CD4-positive, alpha-beta T cell treated with Interleukin-15 for 1 hour (primary cell): ENCODE results near the gene CD55.

Source experiments
- DNase-seq: peaks from one replicate; pipeline ENCODE4 v3.0.0-alpha.2; 2020

The CD55 gene

GRCh38 chr1:207331354-207332313, 10.2 kb downstream of the CD55 start:
- no peak for DNase-seq

DNA sequence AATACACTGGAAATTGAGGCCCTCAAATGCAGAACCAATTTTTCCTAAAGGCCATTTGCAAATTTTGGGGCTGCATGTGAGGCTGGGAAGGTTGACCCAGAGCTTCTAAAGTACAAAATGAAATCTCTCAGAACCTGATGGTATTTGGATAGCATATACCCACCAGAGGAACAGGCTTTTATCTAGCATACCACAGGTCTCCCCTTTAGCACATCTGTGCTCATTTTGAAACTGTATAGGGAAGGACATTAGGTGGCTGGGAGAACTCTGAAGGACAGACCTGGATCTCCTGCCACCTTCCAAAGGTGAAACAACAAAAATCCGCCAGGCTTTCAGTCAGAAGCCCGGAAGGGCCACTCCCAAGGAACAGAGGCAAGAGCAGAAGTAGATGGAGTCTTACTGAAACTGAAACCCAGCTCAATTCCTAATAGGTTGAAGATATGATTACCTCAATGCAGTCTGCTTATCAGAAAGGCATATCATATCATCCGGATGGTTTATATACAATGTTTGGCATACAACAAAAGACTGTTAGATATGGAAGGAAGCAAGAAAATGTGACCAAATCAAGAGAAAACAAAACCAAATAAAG, 11.6 kb downstream of the CD55 start:
- no peak for DNase-seq

- DNase-seq = no peak
Measured at GRCh38 chr1:207333620-207334019, 12.1 kb downstream of the CD55 start.

GRCh38 chr1:207334337-207334736, 12.9 kb downstream of the CD55 start:
- DNase-seq = no peak

DNA sequence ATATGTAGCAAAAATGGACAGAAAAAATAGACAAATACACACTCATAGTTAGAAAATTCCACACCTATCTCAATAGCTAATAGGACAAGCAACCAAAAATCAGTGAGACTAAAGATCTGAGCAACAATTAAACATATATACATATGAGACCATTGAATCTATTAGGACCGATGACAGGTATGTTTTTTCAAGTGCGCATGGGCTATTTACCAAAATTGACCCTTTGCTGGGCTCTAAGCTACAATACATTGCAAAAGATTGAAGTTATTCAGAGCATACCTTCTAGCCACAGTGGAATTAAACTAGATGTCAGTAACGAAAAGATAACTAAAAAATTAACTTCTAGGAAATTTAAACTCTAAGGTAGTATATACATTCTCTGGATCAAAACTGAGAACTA, 13.7 kb downstream of the CD55 start:
- DNase-seq = no peak

DNA sequence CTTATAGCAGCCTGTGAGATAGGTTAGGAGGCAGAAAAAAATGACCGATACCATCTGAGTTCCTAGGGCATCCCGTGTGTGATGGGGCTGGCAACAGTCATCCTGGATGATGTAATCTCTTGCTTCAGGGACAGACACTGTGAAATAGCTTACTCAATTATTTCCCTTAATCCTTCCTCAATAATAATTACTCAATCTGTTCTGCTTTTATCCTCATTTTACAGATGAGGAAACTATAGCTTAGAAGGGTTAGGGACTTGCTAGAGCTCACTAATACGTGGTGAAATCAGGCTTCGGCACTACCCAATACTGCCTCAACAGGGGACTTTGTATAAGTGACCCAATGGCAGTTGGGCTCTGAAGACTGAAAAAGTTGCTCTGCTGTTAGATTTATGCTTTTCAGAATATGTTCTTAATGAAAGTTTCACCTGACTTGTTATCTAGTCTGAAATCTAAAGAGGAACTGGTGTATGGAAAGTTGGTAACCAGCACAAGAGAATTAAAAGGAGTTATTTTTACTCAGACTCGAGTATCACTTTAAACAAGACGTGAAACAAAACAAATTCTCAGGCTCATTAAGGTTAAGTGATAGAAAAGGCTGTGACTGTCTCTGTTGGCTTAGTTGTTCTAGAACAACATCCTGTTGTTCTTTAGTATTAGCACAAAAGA, 14.4 kb downstream of the CD55 start:
- DNase-seq = peak; percentile 68

DNA sequence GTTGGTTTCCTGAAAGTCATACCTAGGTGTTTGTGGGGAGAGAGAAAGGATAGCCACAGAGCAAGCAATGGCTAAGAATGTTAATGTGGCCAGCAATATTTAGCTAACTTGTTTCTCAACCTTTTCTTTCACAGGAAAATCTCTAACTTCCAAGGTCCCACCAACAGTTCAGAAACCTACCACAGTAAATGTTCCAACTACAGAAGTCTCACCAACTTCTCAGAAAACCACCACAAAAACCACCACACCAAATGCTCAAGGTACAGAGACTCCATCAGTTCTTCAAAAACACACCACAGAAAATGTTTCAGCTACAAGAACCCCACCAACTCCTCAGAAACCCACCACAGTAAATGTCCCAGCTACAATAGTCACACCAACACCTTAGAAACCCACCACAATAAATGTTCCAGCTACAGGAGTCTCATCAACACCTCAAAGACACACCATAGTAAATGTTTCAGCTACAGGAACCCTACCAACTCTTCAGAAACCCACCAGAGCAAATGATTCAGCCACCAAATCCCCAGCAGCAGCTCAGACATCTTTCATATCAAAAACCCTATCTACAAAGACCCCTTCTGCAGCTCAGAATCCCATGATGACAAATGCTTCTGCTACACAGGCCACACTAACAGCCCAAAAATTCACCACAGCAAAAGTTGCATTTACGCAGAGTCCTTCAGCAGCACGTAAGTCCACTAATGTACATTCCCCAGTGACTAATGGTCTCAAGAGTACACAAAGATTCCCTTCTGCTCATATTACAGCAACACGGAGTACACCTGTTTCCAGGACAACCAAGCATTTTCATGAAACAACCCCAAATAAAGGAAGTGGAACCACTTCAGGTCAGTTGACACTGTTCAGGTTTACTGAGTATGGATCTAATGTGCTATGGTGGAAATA, 15.3 kb downstream of the CD55 start:
- DNase-seq = peak; percentile 68

DNA sequence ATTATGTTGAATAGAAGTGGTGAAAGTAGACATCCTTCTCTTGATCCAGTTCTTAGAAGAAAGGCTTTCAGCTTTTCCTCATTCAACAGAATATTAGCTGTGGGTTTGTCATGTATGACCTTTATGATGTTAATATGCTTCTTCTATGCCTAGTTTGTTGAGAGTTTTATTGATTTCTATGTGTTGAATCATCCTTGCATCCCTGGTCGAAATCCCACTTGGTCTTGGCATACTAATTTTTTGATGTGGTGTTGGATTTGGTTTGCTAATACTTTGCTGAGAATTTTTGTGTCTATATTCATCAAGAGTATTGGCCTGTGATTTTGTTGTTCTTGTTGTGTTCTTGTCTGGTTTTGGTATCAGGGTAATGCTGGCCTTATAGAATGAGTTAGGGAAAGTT, 20.9 kb downstream of the CD55 start:
- no peak for DNase-seq

DNA sequence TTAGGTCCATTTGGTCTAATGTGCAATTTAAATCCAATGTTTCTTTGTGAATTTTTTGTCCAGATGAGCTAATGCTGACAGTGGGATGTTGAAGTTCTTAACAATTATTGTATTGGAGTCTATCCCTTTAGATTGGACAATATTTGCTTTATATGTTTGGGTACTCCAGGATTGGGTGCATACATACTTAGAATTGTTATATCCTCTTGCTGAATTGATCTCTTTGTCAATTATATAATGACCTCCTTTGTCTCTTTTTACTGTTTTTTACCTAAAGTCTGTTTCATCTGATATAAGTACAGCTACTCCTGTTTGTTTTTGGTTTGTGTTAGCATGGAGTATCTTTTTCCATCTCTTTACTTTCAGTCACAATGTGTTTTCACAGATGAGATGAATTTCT, 22.2 kb downstream of the CD55 start:
- no peak for DNase-seq

DNA sequence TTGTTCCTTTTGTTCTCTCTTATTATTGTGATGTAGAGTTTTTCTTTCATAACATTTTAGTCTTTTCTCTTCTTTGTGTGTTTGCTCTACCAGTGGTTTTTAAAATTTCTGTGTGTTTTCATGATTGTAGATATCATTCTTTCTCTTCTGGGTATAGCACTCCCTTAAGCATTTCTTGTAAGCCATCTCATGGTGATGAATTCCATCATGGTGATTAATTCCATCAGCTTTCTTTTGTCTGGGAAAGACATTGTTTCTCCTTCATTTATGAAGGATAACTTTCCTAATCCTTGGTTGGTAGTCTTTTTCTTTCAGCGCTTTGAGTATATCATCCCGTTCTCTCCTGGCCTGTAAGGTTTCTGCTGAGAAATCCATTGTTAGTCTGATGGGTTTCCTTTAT, 22.7 kb downstream of the CD55 start:
- DNase-seq = no peak

- DNase-seq = no peak
Measured at GRCh38 chr1:207345644-207346477, 24.4 kb downstream of the CD55 start.

DNA sequence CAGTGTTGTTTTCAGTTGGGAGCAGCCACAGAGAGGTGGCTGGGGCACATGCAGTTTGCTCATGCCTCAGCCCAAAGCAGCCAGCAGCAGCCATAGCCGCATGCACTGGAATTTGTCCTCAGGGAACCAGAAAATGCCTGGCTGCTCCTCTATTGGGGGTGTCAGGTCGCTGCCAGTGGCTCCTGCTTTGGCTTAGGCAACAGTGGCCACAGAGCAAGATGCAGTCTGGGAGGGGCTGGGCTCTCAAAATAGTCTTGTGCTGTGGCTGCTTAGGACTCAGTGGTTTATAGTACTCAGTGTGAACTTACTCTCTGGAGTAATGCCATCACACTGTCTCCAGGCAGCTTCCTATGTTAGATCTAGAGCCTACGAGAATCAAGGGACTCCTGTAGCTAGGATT, 25.0 kb downstream of the CD55 start:
- DNase-seq = no peak

- no peak for DNase-seq
Measured at GRCh38 chr1:207349979-207350378, 28.5 kb downstream of the CD55 start.

GRCh38 chr1:207352554-207352953, 31.1 kb downstream of the CD55 start:
- no peak for DNase-seq

GRCh38 chr1:207355060-207355459, 33.6 kb downstream of the CD55 start:
- no peak for DNase-seq

DNA sequence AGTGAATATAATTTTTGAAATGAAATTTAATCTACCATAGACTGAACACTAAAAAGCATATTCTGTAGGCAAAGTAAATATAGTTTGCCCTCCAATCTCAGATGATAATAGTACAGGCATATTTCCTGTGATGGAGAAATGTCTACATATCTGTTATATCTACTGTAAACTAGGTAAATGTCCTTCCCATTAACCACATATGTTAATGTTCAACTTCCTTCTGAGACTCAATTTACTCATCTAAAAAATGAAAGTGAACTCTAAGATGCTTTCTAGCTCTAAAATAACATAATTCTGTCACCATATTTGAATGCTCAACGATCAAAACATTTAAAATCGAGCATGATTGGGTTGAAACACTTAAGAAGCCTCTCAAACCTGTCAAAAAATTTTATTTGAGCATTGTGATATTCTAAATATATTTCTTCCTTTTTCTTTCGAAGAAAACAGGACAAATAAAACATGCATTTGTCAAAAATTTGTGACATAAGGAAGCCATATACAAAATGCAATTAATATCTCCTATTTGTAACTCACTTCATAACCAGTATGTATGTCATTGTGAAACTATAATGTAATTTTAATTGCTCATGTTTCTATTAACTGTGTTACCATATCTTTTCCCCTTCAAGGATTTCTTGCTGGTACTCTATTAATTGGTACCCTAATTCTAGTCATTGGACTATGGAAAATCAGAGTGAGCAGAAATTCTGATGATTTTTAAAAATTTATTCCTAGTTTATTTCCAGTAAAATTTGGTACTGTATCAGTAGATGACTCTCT, 34.2 kb downstream of the CD55 start:
- no peak for DNase-seq

DNA sequence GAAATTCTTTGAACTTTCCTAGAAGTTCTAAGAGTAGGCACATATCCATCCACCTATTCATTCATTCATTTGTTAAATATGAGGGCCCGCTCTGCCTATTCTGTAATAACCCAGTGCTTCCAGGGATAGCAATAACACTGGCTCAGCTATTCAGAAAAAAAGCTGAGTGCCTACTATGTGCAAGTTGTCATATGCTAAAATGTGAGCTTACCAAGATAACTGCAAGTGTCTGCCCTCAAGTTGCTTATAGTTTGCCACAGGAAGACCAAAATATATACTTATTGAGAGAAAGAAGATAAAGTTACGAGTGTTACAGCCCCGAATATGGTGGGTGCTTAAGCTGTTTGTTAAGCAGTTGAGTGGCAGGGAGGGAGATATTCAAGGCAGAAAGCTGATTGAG, 39.6 kb downstream of the CD55 start:
- no peak for DNase-seq

- no peak for DNase-seq
Measured at GRCh38 chr1:207361889-207362288, 40.4 kb downstream of the CD55 start.

DNA sequence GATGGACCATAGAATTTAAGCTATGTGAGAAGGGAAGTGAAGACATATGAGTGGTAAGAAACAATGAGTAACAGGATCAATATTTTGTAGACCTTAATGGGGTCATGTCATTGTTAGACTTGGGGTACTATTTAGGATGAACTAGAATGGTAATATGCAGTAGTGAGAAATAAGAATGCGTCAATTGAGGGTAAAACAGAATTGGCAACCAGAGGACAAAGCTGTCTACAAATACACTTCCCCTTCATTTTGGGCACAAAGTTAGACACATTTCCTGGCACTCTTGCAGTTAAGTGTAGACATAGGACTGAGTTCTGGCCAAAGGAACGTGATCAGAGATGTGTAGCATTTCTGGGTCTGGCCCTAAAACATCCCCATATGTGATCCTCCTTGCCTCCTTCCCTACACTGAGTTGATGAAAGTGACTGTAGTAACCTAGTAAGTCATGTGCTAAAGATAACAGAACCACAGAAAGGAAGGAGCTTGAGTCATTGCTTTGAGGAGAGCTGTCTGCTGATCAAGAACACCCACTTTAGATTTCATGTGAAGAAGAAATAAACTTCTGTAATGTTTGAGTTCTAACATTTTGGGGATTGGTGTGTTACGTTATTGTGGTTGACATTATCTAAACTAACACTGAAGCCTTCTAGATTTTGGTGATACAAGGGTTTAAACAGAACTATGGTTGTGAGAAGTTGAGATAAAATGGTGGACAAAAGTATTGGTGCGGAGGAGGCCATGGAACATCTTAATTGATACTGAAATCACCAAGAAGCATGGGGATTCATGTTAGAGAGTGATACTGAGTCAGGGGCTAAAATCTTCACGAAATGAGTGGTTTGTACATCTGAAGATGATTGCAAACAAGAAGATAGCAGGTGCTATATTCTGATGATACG, 41.7 kb downstream of the CD55 start:
- no peak for DNase-seq

GRCh38 chr1:207363871-207364270, 42.4 kb downstream of the CD55 start:
- DNase-seq = no peak
